Immature natural killer cell (primary cell): Measurements from ENCODE around the gene RBM6. TPM values are rescaled to one million over a fixed set of nuclear protein-coding genes. Genes with fewer than 3 reads are reported as not detected.

Experiments used
- DNase-seq, 3 donors: peaks; one replicate each; pipeline ENCODE4 v3.0.0; 2022; ENCODE audit warnings: mixed read lengths in 1 of 3
- H3K27ac Mint-ChIP-seq, 6 donors: one replicate each; pipeline ENCODE4 v1.8.0; 2020; ENCODE audit warnings: mixed read lengths in 6 of 6, mild to moderate bottlenecking in 5 of 6, inconsistent platforms in 4 of 6, moderate library complexity in 3 of 6
- H3K27me3 Mint-ChIP-seq, 3 donors: one replicate each; pipeline ENCODE4 v1.8.0; 2020 to 2021; ENCODE audit warnings: low read depth in 3 of 3, mild to moderate bottlenecking in 3 of 3, mixed read lengths in 3 of 3, moderate library complexity in 3 of 3, inconsistent platforms in 1 of 3
- H3K36me3 Mint-ChIP-seq, 3 donors: one replicate each; pipeline ENCODE4 v1.8.0; 2020; ENCODE audit warnings: mixed read lengths in 3 of 3, inconsistent platforms in 2 of 3, mild to moderate bottlenecking in 2 of 3
- H3K4me1 Mint-ChIP-seq, 2 donors: one replicate each; pipeline ENCODE4 v1.8.0; 2020; ENCODE audit warnings: inconsistent platforms in 2 of 2, mild to moderate bottlenecking in 2 of 2, mixed read lengths in 2 of 2, moderate library complexity in 1 of 2
- H3K4me3 Mint-ChIP-seq, 5 donors: one replicate each; pipeline ENCODE4 v1.8.0; 2020; ENCODE audit warnings: mild to moderate bottlenecking in 5 of 5, mixed read lengths in 5 of 5, inconsistent platforms in 3 of 5, moderate library complexity in 3 of 5
- H3K9me3 Mint-ChIP-seq, 6 donors: one replicate each; pipeline ENCODE4 v1.8.0; 2020; ENCODE audit warnings: mild to moderate bottlenecking in 6 of 6, mixed read lengths in 6 of 6, inconsistent platforms in 4 of 6, moderate library complexity in 3 of 6
- polyA plus RNA-seq, 3 donors: library from polyadenylated mRNA; unstranded; fragments of 300-500 nt; fragmentation: Illumina TruSeq; gene quantifications; one replicate each; pipeline ENCODE4 v1.2.3, GENCODE V29; 2021

Gene RBM6
- polyA plus RNA-seq, 3 donors from 2014 or later: 7.5 to 39.7 (median 19.2) TPM

- H3K36me3 Mint-ChIP-seq: peaks cover 14 to 64% (median 28%) of the 10 kb centered on the region in 3 donors
- peaks cover 0 to 7% (median 3%) of the 10 kb centered on the region in 3 donors for H3K27me3 Mint-ChIP-seq
- H3K9me3 Mint-ChIP-seq: no peaks in the 10 kb centered on the region
- H3K4me3 Mint-ChIP-seq: no peak overlapping the region
- DNase-seq: no peak
- H3K27ac Mint-ChIP-seq: peak overlapping the region in 2 of 6 donors; percentile 21 to 35
- H3K4me1 Mint-ChIP-seq: peaks cover 3 to 8% of the 10 kb centered on the region in 2 donors
Observed at GRCh38 chr3:50100956-50101845, 161.3 kb downstream of the RBM6 start.

GRCh38 chr3:50102558-50102957, 162.6 kb downstream of the RBM6 start:
- no peaks in the 10 kb centered on the region for H3K4me1 Mint-ChIP-seq
- peaks cover 23 to 67% (median 33%) of the 10 kb centered on the region in 3 donors for H3K36me3 Mint-ChIP-seq
- H3K9me3 Mint-ChIP-seq: no peaks in the 10 kb centered on the region
- no peak overlapping the region for H3K27ac Mint-ChIP-seq
- H3K4me3 Mint-ChIP-seq: no peak overlapping the region
- H3K27me3 Mint-ChIP-seq: peaks cover 0 to 7% (median 3%) of the 10 kb centered on the region in 3 donors
- DNase-seq: no peak

GRCh38 chr3:50111757-50112156, 171.8 kb downstream of the RBM6 start:
- Mint-ChIP-seq H3K27ac (peak overlapping the region; percentile 81 to 94 (median 88)), H3K4me1 (peaks cover 20% of the 10 kb centered on the region in 2 donors), H3K9me3 (no peaks in the 10 kb centered on the region), H3K36me3 (peaks cover 37 to 73% (median 57%) of the 10 kb centered on the region in 3 donors), H3K4me3 (peak overlapping the region in 4 of 5 donors; percentile 37 to 62 (median 46)), H3K27me3 (peaks cover 0 to 18% (median 2%) of the 10 kb centered on the region in 3 donors)
- DNase-seq: peak; percentile 27 to 51 (median 37)

- peak overlapping the region in 1 of 5 donors; percentile 23 for H3K4me3 Mint-ChIP-seq
- peaks cover 20% of the 10 kb centered on the region in 2 donors for H3K4me1 Mint-ChIP-seq
- peak overlapping the region in 5 of 6 donors; percentile 29 to 79 (median 60) for H3K27ac Mint-ChIP-seq
- DNase-seq: no peak
- H3K27me3 Mint-ChIP-seq: peaks cover 0 to 13% (median 2%) of the 10 kb centered on the region in 3 donors
- H3K9me3 Mint-ChIP-seq: no peaks in the 10 kb centered on the region
- H3K36me3 Mint-ChIP-seq: peaks cover 32 to 73% (median 50%) of the 10 kb centered on the region in 3 donors
Observed at GRCh38 chr3:50112462-50112861, 172.5 kb downstream of the RBM6 start.

GRCh38 chr3:50117120-50117519, 177.2 kb downstream of the RBM6 start:
- Mint-ChIP-seq H3K4me3 (no peak overlapping the region), H3K36me3 (peaks cover 24 to 53% (median 43%) of the 10 kb centered on the region in 3 donors), H3K27ac (no peak overlapping the region), H3K4me1 (peaks cover under 1 to 5% of the 10 kb centered on the region in 2 donors), H3K27me3 (peaks cover 0 to 8% (median 4%) of the 10 kb centered on the region in 3 donors), H3K9me3 (no peaks in the 10 kb centered on the region)
- DNase-seq: no peak

GRCh38 chr3:50118237-50118636, 178.3 kb downstream of the RBM6 start:
- Mint-ChIP-seq H3K4me3 (no peak overlapping the region), H3K27ac (peak overlapping the region in 1 of 6 donors; percentile 34), H3K36me3 (peaks cover 22 to 48% (median 41%) of the 10 kb centered on the region in 3 donors), H3K9me3 (no peaks in the 10 kb centered on the region), H3K27me3 (peaks cover 0 to 7% (median 5%) of the 10 kb centered on the region in 3 donors), H3K4me1 (peaks cover 0 to 3% of the 10 kb centered on the region in 2 donors)
- DNase-seq: no peak

GRCh38 chr3:50119786-50120185, 179.8 kb downstream of the RBM6 start:
- H3K27ac Mint-ChIP-seq: peak overlapping the region in 1 of 6 donors; percentile 76
- H3K36me3 Mint-ChIP-seq: peaks cover 16 to 34% (median 30%) of the 10 kb centered on the region in 3 donors
- DNase-seq: no peak
- H3K27me3 Mint-ChIP-seq: peaks cover 2 to 7% (median 6%) of the 10 kb centered on the region in 3 donors
- no peaks in the 10 kb centered on the region for H3K9me3 Mint-ChIP-seq
- H3K4me1 Mint-ChIP-seq: peaks cover 0 to 3% of the 10 kb centered on the region in 2 donors
- no peak overlapping the region for H3K4me3 Mint-ChIP-seq

GRCh38 chr3:50120364-50121071, 180.6 kb downstream of the RBM6 start:
- no peak for DNase-seq
- H3K9me3 Mint-ChIP-seq: no peaks in the 10 kb centered on the region
- H3K36me3 Mint-ChIP-seq: peaks cover 13 to 30% (median 25%) of the 10 kb centered on the region in 3 donors
- H3K27me3 Mint-ChIP-seq: peaks cover 2 to 7% (median 6%) of the 10 kb centered on the region in 3 donors
- H3K4me3 Mint-ChIP-seq: no peak overlapping the region
- peak overlapping the region in 3 of 6 donors; percentile 35 to 76 (median 57) for H3K27ac Mint-ChIP-seq
- H3K4me1 Mint-ChIP-seq: peaks cover 0 to 3% of the 10 kb centered on the region in 2 donors

- peak; percentile 47 to 58 (median 55) for DNase-seq
- H3K27ac Mint-ChIP-seq: no peak overlapping the region
- peaks cover 6 to 22% (median 18%) of the 10 kb centered on the region in 3 donors for H3K36me3 Mint-ChIP-seq
- H3K27me3 Mint-ChIP-seq: peaks cover 2 to 5% (median 5%) of the 10 kb centered on the region in 3 donors
- H3K4me1 Mint-ChIP-seq: peaks cover 0 to 3% of the 10 kb centered on the region in 2 donors
- H3K9me3 Mint-ChIP-seq: no peaks in the 10 kb centered on the region
- no peak overlapping the region for H3K4me3 Mint-ChIP-seq
Observed at GRCh38 chr3:50121072-50122032, 181.4 kb downstream of the RBM6 start.

GRCh38 chr3:50122071-50122470, 182.1 kb downstream of the RBM6 start:
- H3K27me3 Mint-ChIP-seq: peaks cover 2 to 5% (median 5%) of the 10 kb centered on the region in 3 donors
- H3K4me1 Mint-ChIP-seq: peaks cover 0 to 3% of the 10 kb centered on the region in 2 donors
- no peak overlapping the region for H3K4me3 Mint-ChIP-seq
- H3K27ac Mint-ChIP-seq: peak overlapping the region in 1 of 6 donors; percentile 55
- peaks cover 0 to 18% (median 16%) of the 10 kb centered on the region in 3 donors for H3K36me3 Mint-ChIP-seq
- DNase-seq: no peak
- H3K9me3 Mint-ChIP-seq: no peaks in the 10 kb centered on the region

GRCh38 chr3:50122661-50123391, 182.9 kb downstream of the RBM6 start:
- peak overlapping the region in 1 of 6 donors; percentile 55 for H3K27ac Mint-ChIP-seq
- H3K27me3 Mint-ChIP-seq: peaks cover 2 to 5% (median 5%) of the 10 kb centered on the region in 3 donors
- H3K36me3 Mint-ChIP-seq: peaks cover 0 to 17% (median 11%) of the 10 kb centered on the region in 3 donors
- no peaks in the 10 kb centered on the region for H3K9me3 Mint-ChIP-seq
- peaks cover 0 to 3% of the 10 kb centered on the region in 2 donors for H3K4me1 Mint-ChIP-seq
- DNase-seq: no peak
- H3K4me3 Mint-ChIP-seq: no peak overlapping the region

- no peak for DNase-seq
- peaks cover 3 to 5% (median 4%) of the 10 kb centered on the region in 3 donors for H3K27me3 Mint-ChIP-seq
- peaks cover 0 to 10% (median 4%) of the 10 kb centered on the region in 3 donors for H3K36me3 Mint-ChIP-seq
- H3K4me1 Mint-ChIP-seq: peaks cover 0 to 3% of the 10 kb centered on the region in 2 donors
- H3K9me3 Mint-ChIP-seq: no peaks in the 10 kb centered on the region
- H3K27ac Mint-ChIP-seq: peak overlapping the region in 1 of 6 donors; percentile 29
- H3K4me3 Mint-ChIP-seq: no peak overlapping the region
Observed at GRCh38 chr3:50123394-50124051, 183.6 kb downstream of the RBM6 start.
